Cortex of kidney (tissue), 1 donor: Measurements from ENCODE around the gene TMEM240.

Source experiments
- DNase-seq: peaks from one replicate; lab custom pipeline; 2025; lab: John Stamatoyannopoulos, UW

TMEM240 gene

DNA sequence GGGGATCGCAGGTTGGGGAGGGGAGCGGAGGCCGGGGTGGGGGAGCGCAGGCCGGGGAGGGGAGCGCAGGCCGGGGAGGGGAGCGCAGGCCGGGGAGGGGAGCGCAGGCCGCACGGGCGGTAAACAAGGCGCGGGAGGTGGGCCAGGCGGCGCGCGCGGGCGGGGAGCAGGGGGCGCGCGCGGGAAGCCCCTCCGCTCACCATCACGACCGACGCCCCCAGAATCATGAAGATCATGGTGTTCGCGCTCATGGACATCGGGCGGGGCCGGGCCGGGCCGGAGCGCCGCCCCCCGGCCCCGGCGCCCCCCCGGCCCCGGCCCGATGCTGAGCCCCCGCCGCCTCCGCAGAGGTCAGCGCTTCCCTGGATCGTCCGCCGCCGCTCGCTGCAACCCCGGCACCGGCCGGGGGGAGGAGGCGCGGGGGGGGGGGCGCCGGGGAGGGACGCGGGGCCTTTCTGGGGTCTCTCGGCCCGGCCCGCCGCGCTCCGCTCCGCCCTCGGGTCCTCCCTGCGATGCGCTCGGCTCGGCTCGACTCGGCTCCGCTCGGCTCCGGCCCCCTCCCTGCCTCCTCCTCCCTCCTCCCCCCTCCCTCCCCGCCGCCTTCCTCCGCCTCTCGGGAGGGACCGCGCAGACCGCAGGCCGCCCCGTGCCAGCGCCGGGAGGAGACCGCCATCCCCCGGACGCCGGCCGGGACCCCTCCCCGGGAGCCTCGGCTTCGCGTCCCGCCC is at the start of gene TMEM240:
Gene TMEM240 (minus strand): TSS at position 535 of the 728 bp plus-strand sequence. CDS start 278 bp downstream, at position 257.
- DNase-seq: no peak

DNA sequence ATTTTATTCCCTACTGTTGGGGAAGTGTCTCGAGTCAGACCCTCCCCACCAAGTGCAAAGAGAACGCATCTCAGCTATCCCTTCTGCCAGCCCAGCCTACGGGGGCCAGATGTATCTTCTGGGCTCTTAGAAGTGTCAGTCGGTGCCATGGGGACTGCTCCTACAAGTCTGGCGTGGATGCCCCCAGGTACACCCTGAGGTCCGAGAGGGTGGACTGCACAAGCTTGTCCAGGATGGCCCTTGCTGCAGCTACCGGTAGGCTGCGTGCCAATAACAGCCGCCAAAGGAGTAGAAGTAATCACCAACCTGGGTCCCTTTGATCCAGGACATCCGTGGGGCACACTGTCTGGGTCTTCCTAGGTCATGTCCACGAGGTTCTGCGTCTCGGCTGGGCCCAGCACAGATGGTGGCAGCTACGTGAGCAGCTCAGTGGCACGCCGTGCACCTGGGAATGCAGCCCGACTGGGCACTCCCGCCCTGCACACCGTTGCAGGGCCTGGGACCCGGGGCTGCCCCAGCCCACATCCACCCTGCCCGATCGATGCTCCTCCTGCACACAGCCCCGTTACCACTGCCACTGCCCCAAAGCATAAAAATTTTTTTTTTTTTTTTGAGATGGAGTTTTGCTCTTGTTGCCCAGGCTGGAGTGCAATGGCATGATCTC is 43.1 kb upstream of the TMEM240 start:
- DNase-seq: no peak

DNA sequence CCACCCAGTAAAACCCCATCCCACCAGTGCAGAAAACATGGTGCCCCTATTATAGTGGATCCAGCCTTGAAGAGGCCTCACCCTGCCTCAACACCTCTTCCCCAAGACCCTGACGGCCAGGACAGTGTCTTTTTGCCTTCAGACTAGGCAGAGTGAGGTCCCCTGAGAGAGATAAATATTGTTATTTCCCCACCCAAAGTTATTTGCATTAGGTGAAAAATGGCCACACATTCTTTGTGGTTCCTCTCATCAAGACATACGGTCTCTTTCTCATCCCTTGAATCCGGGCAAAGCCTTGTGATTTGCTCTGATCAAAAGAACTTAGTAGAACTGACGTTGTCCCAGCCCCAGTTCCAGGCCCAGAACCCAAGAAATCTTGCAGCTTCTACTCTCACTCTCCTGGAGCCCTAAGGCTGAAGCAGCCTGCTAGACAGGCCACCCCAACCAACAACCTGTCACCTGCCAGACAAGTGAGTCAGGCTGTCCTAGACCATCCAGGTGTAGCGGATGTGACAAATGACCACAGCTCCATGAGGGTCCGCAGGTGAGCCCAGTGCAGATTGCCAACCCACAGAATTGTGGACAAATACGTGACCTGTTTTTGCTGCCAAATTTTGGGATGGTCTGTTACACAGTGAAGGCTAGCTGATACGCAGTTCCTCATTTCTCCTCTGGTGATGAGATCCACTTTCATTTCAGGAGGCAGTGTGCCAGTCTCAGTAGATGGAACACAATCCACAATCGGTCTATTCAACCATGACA is 42.3 kb upstream of the TMEM240 start:
- DNase-seq: no peak

DNA sequence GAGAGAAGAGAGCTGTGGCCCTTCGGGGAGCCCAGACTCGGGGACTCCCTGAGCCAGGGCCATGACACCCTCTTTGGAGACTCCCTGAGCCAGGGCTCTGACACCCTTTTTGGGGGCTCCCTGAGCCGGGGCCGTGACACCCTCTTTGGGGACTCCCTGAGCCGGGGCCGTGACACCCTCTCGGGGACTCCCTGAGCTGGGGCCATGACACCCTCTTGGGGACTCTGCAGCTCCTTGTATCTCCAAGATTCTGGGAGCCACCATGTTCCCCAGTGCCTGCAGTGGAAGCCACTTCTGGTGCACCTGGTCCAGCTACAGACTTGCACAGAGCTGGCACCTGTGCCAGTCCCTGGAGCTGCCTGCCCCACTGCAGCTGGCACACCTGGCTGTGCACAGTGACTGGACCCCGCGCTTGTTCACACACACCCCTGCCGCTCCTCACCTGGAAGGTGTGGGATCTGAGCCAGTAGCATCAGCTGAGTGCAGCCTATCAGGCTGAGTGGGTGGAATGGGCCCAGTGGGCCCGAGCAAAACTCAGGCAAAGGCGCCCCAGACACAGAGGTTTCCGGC is 38.0 kb upstream of the TMEM240 start:
- DNase-seq: no peak

DNA sequence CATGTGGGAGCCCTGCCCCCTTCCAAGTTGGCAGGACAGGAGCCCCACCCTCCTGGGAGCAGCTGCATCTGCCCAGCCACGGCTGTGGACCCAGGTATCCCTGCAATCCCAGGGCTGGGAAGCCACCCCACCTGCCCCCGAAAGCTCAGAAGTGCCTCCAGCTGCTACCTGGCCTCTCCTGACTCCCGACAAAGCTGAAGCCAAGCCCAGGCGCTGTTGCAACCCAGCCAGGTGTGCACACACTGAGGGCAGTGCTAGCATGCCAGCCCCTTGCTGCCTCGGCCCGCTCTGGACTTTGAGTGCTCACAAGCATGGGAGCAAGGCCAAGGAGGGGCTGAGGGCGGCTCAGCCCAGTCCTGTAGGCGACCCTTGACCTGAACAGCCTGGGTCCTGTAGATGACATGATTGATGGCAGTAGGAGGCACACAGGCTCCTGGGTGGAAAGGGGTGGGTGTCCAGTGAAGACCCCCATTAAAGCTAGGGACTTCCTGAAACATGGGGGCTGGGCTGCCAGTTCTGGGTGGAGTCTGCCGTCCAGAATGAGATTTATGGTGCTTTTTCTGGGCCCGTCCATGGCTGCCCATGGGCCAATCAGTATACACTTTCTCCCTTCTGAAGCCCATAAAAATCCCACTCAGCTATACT is 37.1 kb upstream of the TMEM240 start:
- no peak for DNase-seq

DNA sequence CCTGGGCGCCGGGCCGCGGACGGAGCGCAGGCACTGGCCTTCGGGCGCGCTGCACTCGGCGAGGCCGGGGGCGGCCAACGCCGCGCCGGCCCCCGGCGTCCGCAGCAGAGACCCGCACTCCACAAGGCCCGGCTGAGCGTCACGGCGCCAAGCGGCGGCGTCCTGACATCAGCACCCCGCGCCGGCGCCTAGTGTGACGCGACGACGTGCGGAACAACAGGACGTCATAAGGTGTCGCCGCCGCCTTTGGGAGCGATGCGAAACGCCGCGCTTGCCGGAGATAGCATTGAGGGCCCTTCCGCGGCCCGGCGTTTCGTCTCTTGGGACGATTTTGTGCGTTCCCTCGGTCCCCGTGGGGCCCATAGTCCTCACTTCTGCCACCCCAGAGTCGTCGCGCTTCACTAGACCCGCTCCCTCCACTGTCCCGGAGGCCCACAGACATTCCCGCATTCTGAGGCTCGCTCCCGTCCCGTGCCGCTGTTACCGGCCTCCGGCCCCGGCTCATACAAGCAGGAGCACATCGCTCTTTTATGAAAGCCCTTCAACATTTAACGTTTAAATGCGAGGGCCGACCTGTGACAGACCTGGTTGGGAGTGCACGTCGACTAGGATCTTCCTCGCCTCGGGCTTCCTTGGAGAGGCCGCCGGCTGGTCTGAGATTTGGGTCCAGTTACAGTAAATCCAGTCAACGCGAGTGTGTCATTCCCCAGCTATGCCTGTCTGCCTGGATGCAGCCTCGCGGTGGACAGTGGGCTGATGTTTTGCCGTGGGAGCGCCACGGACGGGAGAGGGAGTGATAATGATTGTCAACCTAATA is 34.5 kb upstream of the TMEM240 start, which contains the start of gene SSU72:
Gene SSU72 (minus strand): TSS at position 143 of the 817 bp plus-strand sequence. CDS start 306 bp downstream, outside the sequence.
- no peak for DNase-seq

DNA sequence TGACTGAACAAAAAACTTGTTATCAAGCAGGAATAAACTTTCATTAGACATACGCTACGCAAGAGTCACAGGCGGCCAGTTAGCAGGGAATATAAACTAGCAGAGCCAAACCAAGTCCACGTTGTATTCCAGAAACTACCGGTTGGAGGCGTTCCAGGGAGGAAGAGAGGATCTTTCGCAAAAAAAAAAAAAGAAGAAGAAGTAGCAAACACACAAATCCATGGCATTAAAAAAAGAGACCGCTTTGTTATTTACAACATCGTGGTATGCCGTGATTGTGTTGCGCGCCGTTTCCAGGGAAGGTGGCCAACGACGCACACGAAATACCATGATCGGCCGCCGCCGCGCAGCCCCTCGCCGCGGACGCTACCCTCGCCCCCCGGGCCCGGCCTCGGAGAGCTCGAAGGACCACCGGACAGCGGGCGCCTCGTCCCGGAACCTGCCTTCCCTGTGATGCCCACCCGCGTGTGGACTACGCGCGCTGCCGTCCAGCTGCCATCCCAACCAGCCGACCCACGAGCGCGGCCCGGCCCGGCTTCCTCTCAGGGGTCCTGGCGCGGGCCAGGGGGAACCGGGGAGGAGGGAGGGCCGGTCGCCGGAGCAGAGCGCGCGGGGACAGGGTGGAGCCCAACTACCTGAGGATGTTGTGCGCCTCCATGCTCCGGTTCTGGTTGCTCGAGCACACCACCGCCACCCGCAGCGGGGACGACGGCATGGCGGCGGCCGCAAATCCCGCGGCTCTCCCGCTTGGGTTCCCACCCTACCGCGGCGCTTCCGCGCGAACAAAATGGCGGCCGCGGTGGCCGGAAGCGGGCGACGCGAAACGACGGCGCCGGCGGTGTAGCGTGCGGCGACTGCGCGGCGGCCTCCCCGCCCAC is 33.7 kb upstream of the TMEM240 start:
- no peak for DNase-seq

DNA sequence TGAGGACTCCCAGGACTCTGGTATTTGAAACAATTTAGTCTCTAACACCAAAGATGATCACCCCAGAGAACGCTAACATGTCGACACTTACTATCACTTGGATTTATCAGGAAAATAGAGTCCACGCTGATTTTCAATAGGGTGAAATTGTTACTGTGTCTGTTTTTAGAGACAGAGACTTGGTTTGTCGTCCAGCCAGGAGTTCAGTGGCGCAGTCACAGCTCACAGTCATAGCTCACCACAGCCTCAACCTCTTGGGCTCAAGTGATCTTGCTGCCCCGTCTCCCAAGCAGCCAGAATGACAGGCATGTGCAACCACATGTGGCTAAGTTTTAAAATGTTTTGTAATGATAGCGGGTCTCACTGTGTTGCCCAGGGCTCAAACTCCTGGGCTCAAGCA is 28.9 kb upstream of the TMEM240 start:
- no peak for DNase-seq

DNA sequence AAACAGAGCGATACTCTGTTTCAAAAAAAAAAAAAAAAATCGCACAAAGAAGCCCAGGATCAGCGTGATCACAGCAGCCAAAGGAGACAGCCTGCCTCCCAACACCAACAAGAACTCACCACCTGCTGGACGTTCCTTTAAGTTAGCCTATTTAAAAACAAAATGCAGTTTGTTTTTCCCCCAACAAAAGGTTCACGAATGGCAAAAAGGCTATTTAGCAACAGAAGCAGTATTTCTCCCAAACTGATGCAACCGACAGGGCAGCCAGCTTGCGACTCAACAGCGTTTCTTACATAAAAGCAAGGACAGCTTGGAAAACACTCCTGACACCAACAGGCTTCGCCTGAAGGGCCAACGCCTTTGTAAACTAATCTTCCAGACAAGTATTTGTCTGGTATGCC is 27.5 kb upstream of the TMEM240 start:
- no peak for DNase-seq

DNA sequence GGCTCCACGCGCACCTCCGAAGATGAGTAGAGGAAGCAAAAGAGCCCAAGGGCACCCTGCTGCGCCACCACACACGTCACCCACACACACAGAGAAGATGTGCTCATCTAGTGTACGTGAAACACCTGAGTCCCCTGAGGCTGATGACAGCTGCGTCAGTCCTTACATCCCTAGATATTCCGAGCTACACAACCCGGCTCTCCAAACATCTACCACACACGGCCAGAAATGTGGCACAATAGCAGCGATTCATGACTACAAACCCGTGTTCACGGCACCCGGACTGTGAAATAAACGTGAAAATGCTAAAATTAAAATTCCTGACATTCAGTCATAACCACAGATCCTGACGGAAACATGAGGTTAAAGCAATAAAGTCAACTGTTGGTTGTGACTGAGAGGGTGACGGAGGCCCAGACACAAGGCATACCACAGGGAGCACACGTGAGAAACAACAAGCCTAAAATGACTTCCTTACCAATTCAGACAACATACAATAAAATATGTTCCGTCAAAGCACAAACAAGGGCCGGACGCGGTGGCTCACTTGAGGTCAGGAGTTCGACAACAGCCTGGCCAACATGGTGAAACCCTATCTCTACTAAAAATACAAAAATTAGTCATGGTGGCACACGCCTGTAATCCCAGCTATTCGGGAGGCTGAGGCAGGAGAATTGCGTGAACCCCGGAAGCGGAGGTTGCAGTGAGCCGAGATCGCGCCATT is 26.9 kb upstream of the TMEM240 start:
- DNase-seq: no peak

DNA sequence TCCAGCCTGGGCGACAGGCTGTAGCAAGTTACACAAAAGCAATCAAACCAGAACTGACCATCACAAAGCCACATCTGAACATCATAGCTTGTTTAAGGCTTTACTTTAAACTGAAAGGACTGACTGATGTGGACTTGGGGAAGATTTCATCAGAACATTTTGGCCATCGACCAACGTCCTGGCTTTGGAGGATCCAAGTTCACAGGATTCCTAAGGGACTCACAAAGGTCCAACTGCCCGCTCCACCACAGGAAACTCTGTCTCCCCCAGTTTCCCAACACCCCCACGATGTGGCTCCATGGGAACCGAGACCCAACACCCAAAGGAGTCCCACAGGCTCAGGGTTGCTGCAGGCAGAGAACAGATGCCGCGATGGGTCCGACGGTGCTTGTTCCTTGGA is 24.9 kb upstream of the TMEM240 start:
- no peak for DNase-seq

DNA sequence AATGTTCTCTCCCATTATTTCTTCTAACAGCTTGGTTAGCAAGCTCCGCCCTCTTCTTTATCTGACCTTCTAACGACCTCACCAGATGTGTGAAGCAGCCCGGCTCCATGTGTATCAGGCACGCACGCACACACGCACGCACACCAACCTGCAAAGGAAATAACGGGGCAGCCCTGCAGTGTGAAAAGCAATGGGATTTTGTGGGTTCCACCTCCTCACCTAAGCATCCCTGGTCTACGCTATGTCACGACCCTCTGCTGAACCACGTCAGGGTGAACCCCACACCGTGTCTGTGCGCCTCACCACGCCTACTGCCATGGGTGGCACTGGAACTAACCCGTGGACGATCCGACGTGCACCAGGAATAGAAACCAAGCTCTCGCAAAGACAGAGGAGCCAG is 23.8 kb upstream of the TMEM240 start:
- no peak for DNase-seq

DNA sequence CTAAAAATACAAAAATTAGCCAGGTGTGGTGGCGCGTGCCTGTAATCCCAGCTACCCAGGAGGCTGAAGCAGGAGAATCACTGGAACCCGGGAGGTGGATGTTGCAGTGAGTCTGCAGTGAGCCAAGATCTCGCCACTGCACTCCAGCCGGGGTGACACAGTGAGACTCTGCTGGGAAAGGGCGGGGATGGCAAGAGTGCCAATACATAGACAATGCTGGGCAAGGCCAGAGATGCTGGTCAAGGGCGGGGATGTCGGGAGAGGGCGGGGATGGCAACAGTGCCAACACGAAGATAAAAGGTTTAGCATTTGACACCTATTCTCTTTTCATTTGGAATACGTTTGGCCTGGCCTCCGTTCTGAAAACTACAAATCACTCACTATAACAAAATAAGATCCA is 23.3 kb upstream of the TMEM240 start:
- no peak for DNase-seq

DNA sequence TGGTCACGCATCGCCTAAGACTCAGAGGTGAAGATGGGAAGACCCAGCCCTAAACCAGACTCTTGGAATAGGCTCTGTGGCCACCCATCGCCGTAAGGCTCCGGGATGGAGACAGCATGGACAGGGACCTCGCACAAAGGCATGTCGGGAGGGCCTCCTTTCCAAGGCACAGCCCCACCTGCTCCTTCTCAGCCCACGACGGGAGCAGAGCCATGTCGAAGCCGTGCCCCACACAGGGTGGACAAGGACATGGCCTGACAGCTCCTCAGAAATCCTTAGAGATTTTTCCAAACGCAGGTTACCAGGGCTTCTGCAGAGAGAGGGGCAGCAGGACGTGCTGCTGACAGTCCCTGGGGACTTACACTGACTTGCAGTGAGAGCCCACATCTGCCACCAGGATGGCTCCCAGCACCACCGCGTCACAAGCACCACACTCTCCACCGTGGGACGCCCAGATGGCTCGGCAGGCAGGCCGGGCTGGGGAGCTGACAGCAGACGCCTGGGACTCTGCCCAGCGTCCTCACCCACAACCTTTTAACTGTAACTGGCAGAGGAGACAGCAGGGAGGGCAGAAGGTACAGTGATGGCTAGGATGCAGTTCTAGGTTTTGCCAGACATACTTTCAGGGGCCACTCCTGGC is 22.3 kb upstream of the TMEM240 start:
- DNase-seq: no peak

DNA sequence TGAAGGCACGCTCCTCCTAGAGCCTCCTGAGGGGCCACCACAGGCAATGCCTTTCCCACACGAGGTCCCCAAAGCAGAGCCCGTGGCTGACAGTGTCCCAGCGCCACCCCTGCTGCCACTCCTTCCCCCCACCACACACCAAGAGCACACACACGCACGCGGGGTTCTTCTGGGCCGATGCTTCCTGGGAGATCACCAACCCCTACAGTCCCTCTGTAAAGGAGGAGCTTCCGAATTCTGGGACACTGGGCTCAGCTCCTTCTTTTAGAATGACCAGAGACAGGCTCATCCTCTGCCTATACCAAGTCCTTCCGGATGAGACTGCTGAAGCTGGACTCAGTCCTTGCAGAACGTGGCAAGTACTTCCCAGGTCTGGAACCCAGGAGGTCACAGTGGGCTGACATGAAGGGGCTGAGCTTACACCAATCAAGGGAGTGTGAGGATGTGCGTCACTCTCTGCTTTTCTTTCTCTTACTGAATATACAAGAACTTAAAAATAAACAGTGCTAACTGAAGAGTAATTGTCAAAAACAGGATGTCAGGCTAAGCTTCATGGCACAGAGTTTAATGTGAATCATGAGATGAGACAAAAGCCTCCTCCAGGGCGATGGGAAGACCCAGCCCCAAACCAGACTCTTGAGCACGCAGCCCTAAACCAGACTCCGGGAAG is 21.5 kb upstream of the TMEM240 start:
- DNase-seq: no peak

DNA sequence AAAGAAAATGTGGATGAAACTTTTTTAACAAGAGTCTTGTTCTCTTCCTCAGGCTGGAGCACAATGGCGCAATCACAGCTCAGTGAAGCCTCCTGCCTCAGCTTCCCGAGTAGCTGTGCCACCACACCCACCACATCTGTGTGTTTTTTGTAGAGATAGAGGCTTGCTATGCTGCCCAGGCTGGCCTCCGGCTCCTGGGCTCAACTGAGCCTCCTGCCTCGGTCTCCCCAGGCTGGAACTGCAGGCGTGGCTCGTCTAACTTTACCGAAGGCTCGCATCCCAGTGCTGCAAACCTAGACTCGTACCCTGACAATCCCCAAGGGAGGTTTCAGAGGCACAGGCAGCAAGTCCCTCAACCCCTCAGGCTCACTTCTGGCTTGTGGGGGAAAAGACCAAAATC is 19.8 kb upstream of the TMEM240 start:
- DNase-seq: no peak

DNA sequence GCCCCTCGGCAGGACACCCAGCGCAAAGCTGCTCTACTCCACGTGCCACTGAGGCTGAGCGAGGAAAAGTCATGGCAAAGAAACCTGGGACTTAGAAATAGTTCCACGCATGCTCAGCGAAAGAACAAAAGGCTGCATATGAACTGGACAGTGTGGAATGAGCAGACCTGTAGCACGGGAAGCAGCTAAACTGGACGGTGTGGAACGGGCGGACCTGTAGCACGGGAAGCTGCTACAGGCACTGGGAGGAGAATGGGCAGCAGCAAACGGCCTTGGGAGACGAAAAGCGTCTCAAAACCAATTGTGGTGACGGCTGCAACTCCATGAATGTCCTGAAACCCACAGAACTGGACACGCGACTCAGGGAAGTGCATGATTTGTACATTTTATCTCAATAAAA is 18.6 kb upstream of the TMEM240 start:
- no peak for DNase-seq

DNA sequence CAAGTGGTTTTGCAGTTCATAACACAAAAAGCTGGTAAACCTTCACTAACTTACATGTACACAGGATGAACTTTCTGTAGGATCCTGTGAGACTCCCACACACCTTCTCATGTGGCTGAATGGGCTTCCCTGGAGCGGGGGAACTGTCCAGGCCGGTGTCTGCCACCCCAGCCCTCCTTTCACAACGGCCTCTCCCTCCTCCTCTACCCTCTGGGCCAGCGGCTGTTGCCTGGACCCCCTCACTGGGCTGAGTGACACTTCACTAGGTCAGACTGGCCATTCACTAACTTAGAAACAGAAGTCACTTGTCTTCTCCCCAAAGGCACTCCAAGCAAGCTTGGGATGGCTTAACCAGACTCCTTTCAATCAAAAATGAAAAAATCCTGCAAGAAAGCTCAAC is 18.2 kb upstream of the TMEM240 start:
- DNase-seq: no peak
